GM03348 (cell line): ENCODE measurements around the gene DMRTC2.
"Not testable (repeated sequence)": the region's sequence is repeated elsewhere in the genome, so short reads cannot be mapped to it uniquely, and the experiment has no call there.

Source experiments
- DNase-seq: peaks from one replicate; pipeline ENCODE4 v3.0.0; 2012; ENCODE audit warnings: low spot score

The DMRTC2 gene

GRCh38 chr19:41871573-41872383 lies 26.9 kb downstream of the DMRTC2 start:
- no peak for DNase-seq

- DNase-seq = no peak
Measured at GRCh38 chr19:41872384-41872774, 27.5 kb downstream of the DMRTC2 start.

- DNase-seq = peak; percentile 62
Measured at GRCh38 chr19:41872775-41873647, 28.2 kb downstream of the DMRTC2 start.

GRCh38 chr19:41875973-41876372 lies 31.1 kb downstream of the DMRTC2 start:
- not testable (repeated sequence) for DNase-seq

- DNase-seq = no peak
Measured at GRCh38 chr19:41876847-41877832, 32.3 kb downstream of the DMRTC2 start, which contains the start of gene CD79A. TSS of gene CD79A (plus strand) at chr19:41877279. CDS start at chr19:41877305, 26 bp downstream.

GRCh38 chr19:41877916-41878905 lies 33.4 kb downstream of the DMRTC2 start:
- no peak for DNase-seq

GRCh38 chr19:41879080-41879479 lies 34.2 kb downstream of the DMRTC2 start:
- DNase-seq = no peak

GRCh38 chr19:41879670-41880328 lies 35.0 kb downstream of the DMRTC2 start:
- no peak for DNase-seq

GRCh38 chr19:41880329-41880708 lies 35.5 kb downstream of the DMRTC2 start:
- no peak for DNase-seq

GRCh38 chr19:41882568-41883462 lies 38.0 kb downstream of the DMRTC2 start, which contains the start of gene ARHGEF1:
TSS of gene ARHGEF1 (plus strand) at chr19:41883184. CDS start at chr19:41888083, 4,899 bp downstream.
- DNase-seq = peak; percentile 79

GRCh38 chr19:41883463-41883820 lies 38.6 kb downstream of the DMRTC2 start:
- no peak for DNase-seq

GRCh38 chr19:41883821-41884733 lies 39.2 kb downstream of the DMRTC2 start:
- peak; percentile 99 for DNase-seq

- DNase-seq = no peak
Measured at GRCh38 chr19:41886761-41887710, 42.2 kb downstream of the DMRTC2 start.

GRCh38 chr19:41887711-41888382 lies 43.0 kb downstream of the DMRTC2 start:
- DNase-seq = no peak

GRCh38 chr19:41888926-41889325 lies 44.1 kb downstream of the DMRTC2 start:
- DNase-seq = no peak

- no peak for DNase-seq
Measured at GRCh38 chr19:41889896-41890295, 45.1 kb downstream of the DMRTC2 start.
